Muscle layer of duodenum (tissue), 2 donors: ENCODE data around the gene MACIR.

Source experiments
- H3K27ac ChIP-seq: one replicate; pipeline ENCODE4 v1.7.0; 2013; ENCODE audit warnings: mild to moderate bottlenecking, low read length
- H3K27me3 ChIP-seq: one replicate; pipeline ENCODE4 v1.7.0; 2013; ENCODE audit warnings: low read depth, mild to moderate bottlenecking, control low read depth, low read length
- H3K36me3 ChIP-seq, 2 donors: one replicate each; pipeline ENCODE4 v1.7.0; 2013; ENCODE audit warnings: low read length in 2 of 2, control low read depth in 1 of 2, mild to moderate bottlenecking in 1 of 2; ENCODE audit not compliant: insufficient read depth in 2 of 2, control insufficient read depth in 1 of 2
- H3K4me1 ChIP-seq, 2 donors: one replicate each; pipeline ENCODE4 v1.7.0; 2013; ENCODE audit warnings: low read length in 2 of 2, mild to moderate bottlenecking in 2 of 2, control low read depth in 1 of 2, moderate library complexity in 1 of 2; ENCODE audit not compliant: insufficient read depth in 2 of 2, control insufficient read depth in 1 of 2
- H3K4me3 ChIP-seq, 2 donors: one replicate each; pipeline ENCODE4 v1.7.0; 2013; ENCODE audit warnings: low read length in 2 of 2, low read depth in 1 of 2, mild to moderate bottlenecking in 1 of 2
- H3K9me3 ChIP-seq, 2 donors: one replicate each; pipeline ENCODE4 v1.7.0; 2013; ENCODE audit warnings: low read length in 2 of 2, control low read depth in 1 of 2, mild to moderate bottlenecking in 1 of 2; ENCODE audit not compliant: control insufficient read depth in 1 of 2
- donor health status: healthy.

The MACIR gene

GRCh38 chr5:103270581-103270980 is 12.0 kb downstream of the MACIR start:
- no peak overlapping the region for H3K27ac ChIP-seq
- no peaks in the 10 kb centered on the region for H3K27me3 ChIP-seq
- H3K4me1 ChIP-seq = peaks cover 6 to 15% of the 10 kb centered on the region in 2 donors
- no peaks in the 10 kb centered on the region for H3K9me3 ChIP-seq
- H3K36me3 ChIP-seq = peaks cover 1 to 9% of the 10 kb centered on the region in 2 donors
- no peak overlapping the region for H3K4me3 ChIP-seq

- Histone ChIP-seq H3K4me3 (no peak overlapping the region), H3K27me3 (no peaks in the 10 kb centered on the region), H3K9me3 (no peaks in the 10 kb centered on the region), H3K4me1 (peaks cover 6 to 15% of the 10 kb centered on the region in 2 donors), H3K27ac (no peak overlapping the region), H3K36me3 (peaks cover 13 to 20% of the 10 kb centered on the region in 2 donors)
These were observed 13.2 kb downstream of the MACIR start for GRCh38 chr5:103271570-103272289.

- Histone ChIP-seq H3K4me3 (no peak overlapping the region), H3K36me3 (peaks cover 13 to 16% of the 10 kb centered on the region in 2 donors), H3K9me3 (no peaks in the 10 kb centered on the region), H3K27me3 (no peaks in the 10 kb centered on the region), H3K27ac (no peak overlapping the region), H3K4me1 (peaks cover 6 to 15% of the 10 kb centered on the region in 2 donors)
These were observed 13.8 kb downstream of the MACIR start for GRCh38 chr5:103272377-103272776.

GRCh38 chr5:103273952-103274351 is 15.4 kb downstream of the MACIR start:
- H3K9me3 ChIP-seq = no peaks in the 10 kb centered on the region
- H3K27me3 ChIP-seq = no peaks in the 10 kb centered on the region
- peaks cover 13% of the 10 kb centered on the region in 2 donors for H3K36me3 ChIP-seq
- H3K4me3 ChIP-seq = no peak overlapping the region
- no peak overlapping the region for H3K27ac ChIP-seq
- peaks cover 6 to 15% of the 10 kb centered on the region in 2 donors for H3K4me1 ChIP-seq

GRCh38 chr5:103275851-103276250 is 17.3 kb downstream of the MACIR start:
- no peak overlapping the region for H3K4me3 ChIP-seq

GRCh38 chr5:103280967-103281366 is 22.4 kb downstream of the MACIR start:
- no peaks in the 10 kb centered on the region for H3K4me1 ChIP-seq
- H3K9me3 ChIP-seq = no peaks in the 10 kb centered on the region
- H3K4me3 ChIP-seq = no peak overlapping the region
- peaks cover 7 to 8% of the 10 kb centered on the region in 2 donors for H3K36me3 ChIP-seq
- no peaks in the 10 kb centered on the region for H3K27me3 ChIP-seq
- no peak overlapping the region for H3K27ac ChIP-seq

More at GRCh38 chr5:103275851-103276250, 17.3 kb downstream of the MACIR start:
- H3K27ac ChIP-seq = no peak overlapping the region
- peaks cover 13% of the 10 kb centered on the region in 2 donors for H3K36me3 ChIP-seq
- H3K4me1 ChIP-seq = peaks cover 6 to 15% of the 10 kb centered on the region in 2 donors
- H3K27me3 ChIP-seq = no peaks in the 10 kb centered on the region
- no peaks in the 10 kb centered on the region for H3K9me3 ChIP-seq

GRCh38 chr5:103283120-103283519 is 24.6 kb downstream of the MACIR start:
- no peaks in the 10 kb centered on the region for H3K4me1 ChIP-seq
- H3K27me3 ChIP-seq = no peaks in the 10 kb centered on the region
- no peak overlapping the region for H3K27ac ChIP-seq
- H3K9me3 ChIP-seq = no peaks in the 10 kb centered on the region
- no peaks in the 10 kb centered on the region for H3K36me3 ChIP-seq
- H3K4me3 ChIP-seq = no peak overlapping the region

- Histone ChIP-seq H3K4me3 (no peak overlapping the region), H3K27ac (no peak overlapping the region), H3K36me3 (no peaks in the 10 kb centered on the region), H3K27me3 (no peaks in the 10 kb centered on the region), H3K4me1 (no peaks in the 10 kb centered on the region), H3K9me3 (no peaks in the 10 kb centered on the region)
These were observed 25.3 kb downstream of the MACIR start for GRCh38 chr5:103283869-103284268.

- no peak overlapping the region for H3K27ac ChIP-seq
- no peaks in the 10 kb centered on the region for H3K27me3 ChIP-seq
- H3K4me1 ChIP-seq = no peaks in the 10 kb centered on the region
- H3K4me3 ChIP-seq = no peak overlapping the region
- no peaks in the 10 kb centered on the region for H3K9me3 ChIP-seq
- H3K36me3 ChIP-seq = no peaks in the 10 kb centered on the region
These were observed 28.1 kb downstream of the MACIR start for GRCh38 chr5:103286622-103287021.

GRCh38 chr5:103289024-103289423 is 30.5 kb downstream of the MACIR start:
- Histone ChIP-seq H3K36me3 (no peaks in the 10 kb centered on the region), H3K4me1 (no peaks in the 10 kb centered on the region), H3K4me3 (no peak overlapping the region)

GRCh38 chr5:103290846-103291245 is 32.3 kb downstream of the MACIR start:
- H3K9me3 ChIP-seq = no peaks in the 10 kb centered on the region
- no peaks in the 10 kb centered on the region for H3K4me1 ChIP-seq
- no peak overlapping the region for H3K4me3 ChIP-seq
- no peak overlapping the region for H3K27ac ChIP-seq
- no peaks in the 10 kb centered on the region for H3K36me3 ChIP-seq
- H3K27me3 ChIP-seq = no peaks in the 10 kb centered on the region

More at GRCh38 chr5:103289024-103289423, 30.5 kb downstream of the MACIR start:
- H3K27me3 ChIP-seq = no peaks in the 10 kb centered on the region
- H3K27ac ChIP-seq = no peak overlapping the region
- H3K9me3 ChIP-seq = no peaks in the 10 kb centered on the region

GRCh38 chr5:103291606-103292005 is 33.0 kb downstream of the MACIR start:
- no peaks in the 10 kb centered on the region for H3K27me3 ChIP-seq
- no peak overlapping the region for H3K4me3 ChIP-seq
- no peaks in the 10 kb centered on the region for H3K9me3 ChIP-seq
- no peaks in the 10 kb centered on the region for H3K4me1 ChIP-seq
- no peaks in the 10 kb centered on the region for H3K36me3 ChIP-seq
- H3K27ac ChIP-seq = no peak overlapping the region
